ENCODE data around the gene APLF. TPM values are rescaled to one million over a fixed set of nuclear protein-coding genes. Genes with fewer than 3 reads are reported as not detected.

The APLF gene
- total RNA-seq, 2 donors from 2014 or later: 6.3 to 9.2 TPM

DNA sequence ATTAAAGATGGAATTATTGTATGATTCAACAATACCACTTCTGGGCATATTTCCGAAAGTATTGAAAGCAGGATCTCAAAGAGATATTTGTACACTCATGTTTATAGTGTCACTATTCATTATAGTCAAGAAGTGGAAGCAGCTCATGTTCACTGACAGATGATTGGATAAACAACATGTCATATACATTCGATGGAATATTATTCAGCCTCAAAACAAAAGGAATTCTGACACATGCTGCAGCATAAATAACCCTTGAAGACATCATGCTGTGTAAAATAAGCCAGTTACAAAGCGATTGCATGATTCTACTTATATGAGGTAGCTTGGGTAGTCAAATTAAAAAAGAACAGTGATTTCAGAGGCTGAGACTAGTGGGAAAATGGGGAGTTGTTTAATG is 136.7 kb downstream of the APLF start:
- no peak for DNase-seq (ENCODE audit: low spot score)
- intact Hi-C loops (cut with DNase I): no loop called here

DNA sequence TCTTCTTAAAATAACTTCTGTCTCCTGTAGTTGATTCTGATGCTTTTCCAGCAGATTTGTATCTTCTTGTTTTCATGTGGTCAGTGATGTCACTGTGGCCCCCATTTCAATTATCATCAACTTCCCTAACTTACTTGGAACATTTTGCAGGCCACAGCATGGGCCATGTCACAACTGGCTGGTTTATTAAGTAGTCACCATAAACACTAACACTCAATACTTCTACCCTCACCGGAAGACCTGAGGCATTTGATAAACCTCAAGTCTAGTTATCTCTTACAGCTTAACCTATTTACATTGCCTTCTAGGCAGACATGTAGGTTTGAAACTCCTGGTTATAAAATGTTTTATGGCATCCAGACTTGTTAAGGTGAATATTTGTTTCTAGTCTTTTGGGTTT is 138.6 kb downstream of the APLF start:
- DNase-seq (ENCODE audit: low spot score): no peak
- intact Hi-C loops (cut with DNase I): no loop called here

- intact Hi-C loops (cut with DNase I): no loop called here
- DNase-seq (ENCODE audit: low spot score): no peak
These were observed 139.4 kb downstream of the APLF start for GRCh38 chr2:68606759-68607158.

DNA sequence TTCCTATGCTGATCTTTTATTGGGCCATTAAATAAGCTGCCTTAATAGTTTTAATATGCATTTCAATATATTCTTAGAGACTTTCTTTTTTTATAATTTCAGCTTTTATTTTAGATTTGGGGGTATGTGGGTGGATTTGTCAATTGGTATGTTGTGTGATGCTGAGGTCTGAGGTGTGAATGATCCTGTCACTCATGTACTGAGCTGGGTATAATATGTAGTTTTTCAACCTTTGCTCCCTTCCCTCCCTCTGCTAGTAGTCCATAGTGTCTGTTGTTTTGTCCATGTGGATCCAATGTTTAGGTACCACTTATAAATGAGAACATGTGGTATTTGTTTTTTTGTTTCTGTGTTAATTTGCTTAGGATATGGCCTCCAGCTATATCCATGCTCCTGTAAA is 140.5 kb downstream of the APLF start:
- intact Hi-C loops (cut with DNase I): no loop called here

GRCh38 chr2:68612765-68613519 is 145.6 kb downstream of the APLF start:
- no peak for DNase-seq (ENCODE audit: low spot score)
- intact Hi-C loops (cut with DNase I): no loop called here

More for the DNA sequence above, 140.5 kb downstream of the APLF start:
- DNase-seq (ENCODE audit: low spot score): no peak

DNA sequence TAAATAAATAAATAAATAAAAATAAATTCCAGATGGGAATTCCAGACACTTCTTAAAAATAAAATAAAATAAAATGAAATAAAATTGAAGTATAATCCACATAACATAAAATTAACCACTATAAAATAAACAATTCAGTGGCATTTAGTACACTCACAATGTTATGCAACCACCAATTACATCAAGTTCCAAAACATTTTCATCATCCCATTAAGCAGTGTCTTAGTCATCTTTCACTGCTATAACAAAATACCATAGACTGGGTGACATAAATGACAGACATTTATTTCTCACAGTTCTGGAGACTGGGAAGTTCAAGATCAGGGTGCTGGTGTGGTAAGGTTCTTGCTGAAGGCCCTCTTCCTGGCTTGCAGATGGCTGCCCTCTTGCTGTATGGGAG is 153.4 kb downstream of the APLF start:
- intact Hi-C loops (cut with DNase I): no loop called here
- DNase-seq (ENCODE audit: low spot score): no peak

- DNase-seq (ENCODE audit: low spot score): no peak
- intact Hi-C loops (cut with DNase I): no loop called here
These were observed 156.4 kb downstream of the APLF start for GRCh38 chr2:68623820-68624219.

GRCh38 chr2:68627615-68628014 is 160.2 kb downstream of the APLF start:
- intact Hi-C loops (cut with DNase I): no loop called here
- DNase-seq (ENCODE audit: low spot score): no peak

Other genes with a start within 250 kb of the APLF start
- gene PPP3R1, start 215.1 kb upstream of the APLF start, total RNA-seq: 10 to 100 TPM; 46.3 to 47.2 TPM
- 10 to 100 TPM; 27.6 to 32.2 TPM for gene CNRIP1, start 147.6 kb upstream of the APLF start, total RNA-seq
- 10 to 100 TPM; 10.8 to 22.7 TPM for gene PLEK, start 102.3 kb upstream of the APLF start, total RNA-seq
- 1 to 10 TPM in 1 of 2 donors, under 1 TPM in 1; 0.51 to 1.3 TPM for gene FBXO48, start 291 bp upstream of the APLF start, total RNA-seq
- under 1 TPM in 1 of 2 donors, not detected in 1; 0.05 TPM for gene PROKR1, start 176.0 kb downstream of the APLF start, total RNA-seq

Measured in posterior vena cava (tissue), 2 donors.